Esophagus muscularis mucosa (tissue), 4 donors: Measurements from ENCODE around the gene CCDC9. TPM values are rescaled to one million over a fixed set of nuclear protein-coding genes. Genes with fewer than 3 reads are reported as not detected.

ENCODE experiments used
- DNase-seq: peaks from one replicate; pipeline ENCODE4 v3.0.0-alpha.2; 2017; ENCODE audit errors: extremely low spot score
- H3K27ac ChIP-seq, 4 donors: fragments of 200-600 bp; sonication (generic); replicated peaks in 1 of 4; 1 replicate in 3 of 4; 2 replicates in 1 of 4; pipeline ENCODE4 v1.5.1; 2016 to 2019; ENCODE audit warnings: mild to moderate bottlenecking in 1 of 4
- H3K27me3 ChIP-seq, 4 donors: fragments of 200-600 bp; sonication (generic); one replicate each; pipeline versions ENCODE4 v1.5.1 to v1.6.0; 2016 to 2019
- H3K36me3 ChIP-seq, 4 donors: fragments of 200-600 bp; sonication (generic); one replicate each; pipeline ENCODE4 v1.5.1; 2016 to 2019
- H3K4me1 ChIP-seq, 4 donors: fragments of 200-600 bp; sonication (generic); one replicate each; pipeline ENCODE4 v1.5.1; 2016 to 2019
- H3K4me3 ChIP-seq, 4 donors: fragments of 200-600 bp; sonication (generic); 1 replicate in 2 of 4; 2 replicates in 2 of 4; pipeline ENCODE4 v1.5.1; 2016 to 2019; ENCODE audit warnings: mild to moderate bottlenecking in 4 of 4, moderate library complexity in 1 of 4
- H3K9me3 ChIP-seq, 4 donors: fragments of 200-600 bp; sonication (generic); 1 replicate in 3 of 4; 2 replicates in 1 of 4; pipeline ENCODE4 v1.5.1; 2016 to 2019
- EP300 ChIP-seq: sonication (generic); formaldehyde crosslinking; IDR thresholded peaks from one replicate; pipeline ENCODE4 v1.6.1; 2017; ENCODE audit warnings: antibody characterized with exemption
- POLR2A ChIP-seq: fragments of 450-650 bp; IDR thresholded peaks from one replicate; pipeline ENCODE4 v1.6.1; 2017; ENCODE audit warnings: antibody characterized with exemption, moderate library complexity, mild to moderate bottlenecking, low read depth
- POLR2AphosphoS5 ChIP-seq, 2 donors: sonication (generic); formaldehyde crosslinking; IDR thresholded peaks; one replicate each; pipeline ENCODE4 v1.6.1; 2017; ENCODE audit warnings: antibody characterized with exemption in 2 of 2
- WGBS: methylation state at CpG from one replicate; pipeline ENCODE4 v1.1.5; 2018; 5-methylcytosine and 5-hydroxymethylcytosine counted together
- intact Hi-C: fragments of 100-400 bp; cut with DNase I; formaldehyde crosslinking; loops from one replicate; pipeline ENCODE4 v1.15.1; 2023
- total RNA-seq, 4 donors: library from RNA; depleted of rRNA; stranded (reverse); fragments of >200 nt; gene quantifications; one replicate each; pipeline versions ENCODE4 v1.1.0 to v1.2.1, GENCODE V29; 2016
- TF ChIP-seq, protein P1 (sequence below), 3 experiments: fragments of 200-600 bp in 2 of 3; fragments of 450-650 bp in 1 of 3; sonication (generic) in 2 of 3; IDR thresholded peaks; one replicate each; pipeline ENCODE4 v1.5.1; 2017 to 2019; ENCODE audit warnings: antibody characterized with exemption in 3 of 3, mild to moderate bottlenecking in 2 of 3, moderate library complexity in 1 of 3

Gene CCDC9
- total RNA-seq, 4 donors from 2014 or later: 22.4 to 30.6 (median 25.5) TPM

- peak; percentile 96 for DNase-seq
- Histone ChIP-seq H3K27me3 (peaks cover 0 to 3% (median 0%) of the 10 kb centered on the region in 4 donors), H3K36me3 (peaks cover 1 to 15% (median 9%) of the 10 kb centered on the region in 4 donors), H3K4me1 (peaks cover 30 to 67% (median 61%) of the 10 kb centered on the region in 4 donors), H3K27ac (peak overlapping the region; percentile 97 to 100 (median 98)), H3K4me3 (peak overlapping the region; percentile 67 to 99 (median 86)), H3K9me3 (no peaks in the 10 kb centered on the region)
- TF ChIP-seq POLR2AphosphoS5 (IDR thresholded peaks at IDR 0.05): peak; percentile 92 to 95
- peak; percentile 74 for TF ChIP-seq POLR2A
- TF ChIP-seq EP300: no peak
- TF ChIP-seq, protein P1, sequence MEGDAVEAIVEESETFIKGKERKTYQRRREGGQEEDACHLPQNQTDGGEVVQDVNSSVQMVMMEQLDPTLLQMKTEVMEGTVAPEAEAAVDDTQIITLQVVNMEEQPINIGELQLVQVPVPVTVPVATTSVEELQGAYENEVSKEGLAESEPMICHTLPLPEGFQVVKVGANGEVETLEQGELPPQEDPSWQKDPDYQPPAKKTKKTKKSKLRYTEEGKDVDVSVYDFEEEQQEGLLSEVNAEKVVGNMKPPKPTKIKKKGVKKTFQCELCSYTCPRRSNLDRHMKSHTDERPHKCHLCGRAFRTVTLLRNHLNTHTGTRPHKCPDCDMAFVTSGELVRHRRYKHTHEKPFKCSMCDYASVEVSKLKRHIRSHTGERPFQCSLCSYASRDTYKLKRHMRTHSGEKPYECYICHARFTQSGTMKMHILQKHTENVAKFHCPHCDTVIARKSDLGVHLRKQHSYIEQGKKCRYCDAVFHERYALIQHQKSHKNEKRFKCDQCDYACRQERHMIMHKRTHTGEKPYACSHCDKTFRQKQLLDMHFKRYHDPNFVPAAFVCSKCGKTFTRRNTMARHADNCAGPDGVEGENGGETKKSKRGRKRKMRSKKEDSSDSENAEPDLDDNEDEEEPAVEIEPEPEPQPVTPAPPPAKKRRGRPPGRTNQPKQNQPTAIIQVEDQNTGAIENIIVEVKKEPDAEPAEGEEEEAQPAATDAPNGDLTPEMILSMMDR (IDR thresholded peaks at IDR 0.05): peak in 1 of 3 experiments; percentile 4
- intact Hi-C loops: no loop called here
- WGBS: 14% methylated on average over 9 of the region's 56 CpGs
These were observed 29.6 kb upstream of the CCDC9 start for GRCh38 chr19:47226426-47227351.

- intact Hi-C loops: no loop called here
- peaks cover 0 to 3% (median 0%) of the 10 kb centered on the region in 4 donors for H3K27me3 ChIP-seq
- peak overlapping the region; percentile 97 to 100 (median 98) for H3K27ac ChIP-seq
- TF ChIP-seq POLR2A: no peak
- TF ChIP-seq POLR2AphosphoS5 (IDR thresholded peaks at IDR 0.05): peak; percentile 49 to 81
- H3K4me1 ChIP-seq: peaks cover 37 to 71% (median 67%) of the 10 kb centered on the region in 4 donors
- H3K9me3 ChIP-seq: no peaks in the 10 kb centered on the region
- H3K36me3 ChIP-seq: peaks cover 0 to 6% (median under 1%) of the 10 kb centered on the region in 4 donors
- peak overlapping the region; percentile 67 to 99 (median 86) for H3K4me3 ChIP-seq
- 1% methylated on average over 18 of the region's 27 CpGs for WGBS
- DNase-seq: peak; percentile 98
These were observed 28.8 kb upstream of the CCDC9 start for GRCh38 chr19:47227352-47228167.

DNA sequence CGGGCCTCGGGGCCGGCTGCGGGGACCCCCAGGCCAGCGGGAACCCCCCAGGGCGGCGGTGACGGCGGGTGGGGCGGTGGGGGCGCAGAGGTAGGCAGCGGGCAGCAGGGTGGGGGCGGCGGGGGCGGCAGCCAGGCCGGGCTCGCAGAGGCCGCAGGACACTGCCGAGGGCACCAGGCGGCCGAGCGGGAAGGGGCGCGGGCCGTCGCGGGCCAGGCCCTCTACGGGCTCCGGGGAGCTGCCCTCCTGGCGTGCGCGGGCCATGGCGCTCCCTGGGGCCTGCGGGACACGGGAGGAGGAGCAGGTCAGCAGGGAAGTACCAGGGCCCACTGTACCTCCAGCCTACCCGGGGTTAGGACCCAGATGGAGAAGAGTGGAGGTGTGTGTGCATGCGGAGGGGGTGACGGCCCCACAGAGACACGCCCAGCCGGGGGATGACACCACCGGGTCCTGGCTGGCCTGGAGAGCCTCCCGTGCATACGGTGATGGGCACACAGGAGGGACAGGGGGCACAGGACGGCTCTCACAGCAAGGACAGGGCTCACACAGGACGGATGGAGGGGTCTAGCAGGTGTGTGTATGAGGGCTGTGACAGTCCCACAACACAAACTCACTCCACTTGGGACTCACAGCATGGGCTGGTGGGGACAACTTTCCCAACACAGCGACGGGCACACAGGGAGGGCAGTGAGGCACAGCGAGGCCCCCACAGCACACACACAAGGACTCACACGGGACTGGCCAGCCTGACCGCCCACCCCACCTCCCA lies 28.0 kb upstream of the CCDC9 start:
- H3K9me3 ChIP-seq: no peaks in the 10 kb centered on the region
- TF ChIP-seq POLR2A (no peak), POLR2AphosphoS5 (IDR thresholded peaks at IDR 0.05) (peak in 1 of 2 donors; percentile 50)
- H3K27me3 ChIP-seq: peaks cover 0 to 3% (median 0%) of the 10 kb centered on the region in 4 donors
- peaks cover 37 to 73% (median 70%) of the 10 kb centered on the region in 4 donors for H3K4me1 ChIP-seq
- peak overlapping the region; percentile 97 to 100 (median 98) for H3K27ac ChIP-seq
- peak overlapping the region; percentile 67 to 99 (median 86) for H3K4me3 ChIP-seq
- H3K36me3 ChIP-seq: peaks cover 0 to 6% (median 0%) of the 10 kb centered on the region in 4 donors
- intact Hi-C loops: no loop called here
- WGBS: 5% methylated on average over 19 of the region's 50 CpGs
- DNase-seq: no peak

DNA sequence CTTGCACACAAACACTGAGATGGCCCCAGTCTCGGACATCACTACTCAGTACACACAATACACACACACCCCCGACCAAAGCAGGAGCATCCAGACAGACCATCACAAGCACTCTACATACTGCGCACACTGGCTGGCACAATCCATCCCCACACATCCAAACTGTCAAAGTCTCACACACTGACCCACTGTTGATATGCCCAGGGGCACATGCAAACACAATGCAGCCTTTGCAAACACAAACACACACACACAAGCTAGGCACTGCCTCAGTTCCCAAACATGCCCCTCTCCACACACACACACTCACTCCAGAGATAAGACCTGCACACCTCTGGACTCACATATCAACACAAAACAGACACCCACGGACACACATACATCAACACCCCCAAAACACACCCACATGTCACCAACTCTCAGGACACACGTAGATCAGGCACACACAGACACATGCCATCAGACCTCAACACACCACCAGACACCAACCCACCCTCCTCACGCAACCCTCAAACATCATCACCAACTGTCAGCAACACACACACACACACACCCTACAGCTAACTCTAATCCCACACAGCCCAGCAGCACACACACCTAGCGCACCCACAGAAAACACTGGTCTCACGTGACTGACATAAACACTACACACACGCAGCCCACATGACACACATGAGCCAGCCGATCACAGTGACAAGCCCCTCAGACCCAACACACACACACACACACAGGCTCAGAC lies 27.2 kb upstream of the CCDC9 start:
- no peaks in the 10 kb centered on the region for H3K9me3 ChIP-seq
- intact Hi-C loops: no loop called here
- 16% methylated on average over 9 of the region's 10 CpGs for WGBS
- H3K4me1 ChIP-seq: peaks cover 37 to 73% (median 70%) of the 10 kb centered on the region in 4 donors
- peaks cover 0 to 3% (median 0%) of the 10 kb centered on the region in 4 donors for H3K27me3 ChIP-seq
- H3K27ac ChIP-seq: peak overlapping the region; percentile 97 to 100 (median 98)
- H3K36me3 ChIP-seq: peaks cover 0 to 6% (median 0%) of the 10 kb centered on the region in 4 donors
- DNase-seq: no peak
- peak overlapping the region; percentile 67 to 99 (median 86) for H3K4me3 ChIP-seq
- TF ChIP-seq POLR2AphosphoS5 (IDR thresholded peaks at IDR 0.05) (peak in 1 of 2 donors; percentile 41), POLR2A (no peak), EP300 (no peak)
- TF ChIP-seq, protein P1 (IDR thresholded peaks at IDR 0.05): no peak
